RPMI7951 (cell line): Measurements from ENCODE around the gene THEMIS. TPM values are rescaled to one million over a fixed set of nuclear protein-coding genes. Genes with fewer than 3 reads are reported as not detected.
A peak's percentile ranks its signal among the peaks of the same experiment; 100 is the strongest.
"Not testable (repeated sequence)": the region's sequence is repeated elsewhere in the genome, so short reads cannot be mapped to it uniquely, and the experiment has no call there.

ENCODE experiments used
- DNase-seq: peaks from one replicate; pipeline ENCODE4 v3.0.0-alpha.2; 2012; ENCODE audit warnings: low read depth
- total RNA-seq: library from RNA; depleted of rRNA; stranded (reverse); fragments of >200 nt; shearing (Covaris generic); gene quantifications from 2 replicates; pipeline ENCODE4 v1.2.3, GENCODE V29; 2014; rRNA removed

THEMIS gene
- total RNA-seq = not detected in 2 replicates

- no peak for DNase-seq
These were observed at the start of gene THEMIS for GRCh38 chr6:127900935-127901334. Gene THEMIS (minus strand): TSS chr6:127901058. CDS start chr6:127900932, 126 bp downstream.

- no peak for DNase-seq
These were observed 48.4 kb upstream of the THEMIS start for GRCh38 chr6:127949251-127949650.

- DNase-seq = no peak
These were observed 45.5 kb upstream of the THEMIS start for GRCh38 chr6:127946388-127946787.

- no peak for DNase-seq
These were observed 44.7 kb upstream of the THEMIS start for GRCh38 chr6:127945434-127946097.

- DNase-seq = no peak
These were observed 40.4 kb upstream of the THEMIS start for GRCh38 chr6:127941228-127941627.

- peak; percentile 25 for DNase-seq
These were observed 38.7 kb upstream of the THEMIS start for GRCh38 chr6:127939442-127940066.

GRCh38 chr6:127938701-127939100 is 37.8 kb upstream of the THEMIS start:
- peak; percentile 75 for DNase-seq

GRCh38 chr6:127937747-127938146 is 36.9 kb upstream of the THEMIS start:
- DNase-seq = no peak

GRCh38 chr6:127937102-127937501 is 36.2 kb upstream of the THEMIS start:
- DNase-seq = no peak

GRCh38 chr6:127934956-127935355 is 34.1 kb upstream of the THEMIS start:
- no peak for DNase-seq

- no peak for DNase-seq
These were observed 33.3 kb upstream of the THEMIS start for GRCh38 chr6:127933852-127934840.

GRCh38 chr6:127933137-127933536 is 32.3 kb upstream of the THEMIS start:
- no peak for DNase-seq

- DNase-seq = no peak
These were observed 31.9 kb upstream of the THEMIS start for GRCh38 chr6:127932708-127933107.

GRCh38 chr6:127926441-127926840 is 25.6 kb upstream of the THEMIS start:
- not testable (repeated sequence) for DNase-seq

- DNase-seq = peak; percentile 59
These were observed 23.6 kb upstream of the THEMIS start for GRCh38 chr6:127924440-127924839.

- no peak for DNase-seq
These were observed 23.2 kb upstream of the THEMIS start for GRCh38 chr6:127924031-127924430.

GRCh38 chr6:127923135-127923534 is 22.3 kb upstream of the THEMIS start:
- DNase-seq = no peak

- DNase-seq = no peak
These were observed 21.1 kb upstream of the THEMIS start for GRCh38 chr6:127921982-127922381.

GRCh38 chr6:127920804-127921203 is 19.9 kb upstream of the THEMIS start:
- no peak for DNase-seq

GRCh38 chr6:127918506-127919427 is 17.9 kb upstream of the THEMIS start:
- no peak for DNase-seq

- no peak for DNase-seq
These were observed 16.9 kb upstream of the THEMIS start for GRCh38 chr6:127917766-127918165.
